ENCODE results near the gene MDC1.
"Not testable (repeated sequence)": the region's sequence is repeated elsewhere in the genome, so short reads cannot be mapped to it uniquely, and the experiment has no call there.

MDC1 gene

GRCh38 chr6:30732237-30732943, 15.3 kb upstream of the MDC1 start:
- no peak for TF ChIP-seq CTCF (IDR thresholded peaks at IDR 0.05; ENCODE audit: extremely low read depth, missing control alignments)
- no peak for DNase-seq (ENCODE audit: low spot score)

- peak; percentile 96 for TF ChIP-seq CTCF (IDR thresholded peaks at IDR 0.05; ENCODE audit: extremely low read depth, missing control alignments)
- DNase-seq (ENCODE audit: low spot score) = peak; percentile 76
Observed at GRCh38 chr6:30730601-30731435, 13.7 kb upstream of the MDC1 start.

GRCh38 chr6:30727920-30728553, 11.0 kb upstream of the MDC1 start:
- TF ChIP-seq CTCF (IDR thresholded peaks at IDR 0.05; ENCODE audit: extremely low read depth, missing control alignments) = no peak
- no peak for DNase-seq (ENCODE audit: low spot score)

GRCh38 chr6:30726506-30727413, 9.7 kb upstream of the MDC1 start:
- no peak for DNase-seq (ENCODE audit: low spot score)
- no peak for TF ChIP-seq CTCF (IDR thresholded peaks at IDR 0.05; ENCODE audit: extremely low read depth, missing control alignments)

GRCh38 chr6:30725713-30726505, 8.8 kb upstream of the MDC1 start:
- DNase-seq (ENCODE audit: low spot score) = no peak
- TF ChIP-seq CTCF (IDR thresholded peaks at IDR 0.05; ENCODE audit: extremely low read depth, missing control alignments) = no peak

- no peak for TF ChIP-seq CTCF (IDR thresholded peaks at IDR 0.05; ENCODE audit: extremely low read depth, missing control alignments)
- DNase-seq (ENCODE audit: low spot score) = no peak
Observed at GRCh38 chr6:30724906-30725667, 8.0 kb upstream of the MDC1 start.

- DNase-seq (ENCODE audit: low spot score) = not testable (repeated sequence)
Observed at GRCh38 chr6:30723843-30724741, 7.0 kb upstream of the MDC1 start.

GRCh38 chr6:30723159-30723842, 6.2 kb upstream of the MDC1 start:
- DNase-seq (ENCODE audit: low spot score) = not testable (repeated sequence)

Data from GM20000 (cell line).